H1 (cell line): Measurements from ENCODE around the gene TRIML2.

Experiments used
- CEBPB ChIP-seq: IDR thresholded peaks from 2 replicates; pipeline ENCODE4 v1.6.1; 2012; ENCODE audit warnings: low read depth, low read length
- HDAC2 ChIP-seq, 2 experiments: fragments of 300-600 bp in 1 of 2; sonication (generic) in 1 of 2; IDR thresholded peaks; 2 replicates each; pipeline ENCODE4 v1.6.1; 2011 to 2012; ENCODE audit warnings: low read depth in 2 of 2, low read length in 2 of 2, mild to moderate bottlenecking in 2 of 2, moderate library complexity in 2 of 2, borderline replicate concordance in 1 of 2, inconsistent platforms in 1 of 2
- JUN ChIP-seq: IDR thresholded peaks from 2 replicates; pipeline ENCODE4 v1.6.1; 2011; ENCODE audit warnings: low read depth, mild to moderate bottlenecking, improper control_type of control experiment, low read length
- MAX ChIP-seq: IDR thresholded peaks from 2 replicates; pipeline ENCODE4 v1.6.1; 2012; ENCODE audit warnings: inconsistent platforms
- POLR2A ChIP-seq, 2 experiments: IDR thresholded peaks; 1 replicate in 1 of 2; 2 replicates in 1 of 2; pipeline ENCODE4 v1.6.1; 2011; ENCODE audit warnings: low read depth in 2 of 2, low read length in 2 of 2, mild to moderate bottlenecking in 2 of 2; ENCODE audit errors: control extremely low read depth in 1 of 2
- RBBP5 ChIP-seq: IDR thresholded peaks from 2 replicates; pipeline ENCODE4 v1.7.1; 2012; ENCODE audit warnings: low read depth, mild to moderate bottlenecking, inconsistent platforms, low read length, moderate library complexity, borderline replicate concordance
- TEAD4 ChIP-seq: IDR thresholded peaks from 2 replicates; pipeline ENCODE4 v1.6.1; 2012; ENCODE audit warnings: low read depth, low read length, inconsistent platforms, mixed read lengths

DNA sequence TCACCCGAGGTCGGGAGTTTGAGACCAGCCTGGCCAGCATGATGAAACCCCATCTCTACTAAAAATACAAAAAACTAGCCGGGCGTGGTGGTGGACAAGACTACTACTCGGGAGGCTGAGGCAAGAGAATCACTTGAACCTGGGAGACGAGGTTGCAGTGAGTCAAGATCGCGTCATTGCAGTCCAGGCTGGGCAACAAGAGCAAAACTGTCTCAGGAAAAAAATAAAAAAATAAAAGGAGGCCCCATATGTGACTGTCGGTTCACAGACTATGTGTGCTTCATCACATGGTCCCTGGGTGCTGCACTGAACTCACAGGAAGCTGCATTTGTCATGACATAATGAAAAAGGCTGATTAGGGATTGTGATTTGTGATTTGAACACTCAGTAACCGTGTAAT lies 36.2 kb upstream of the TRIML2 start:
- TF ChIP-seq HDAC2 (IDR thresholded peaks at IDR 0.05; ENCODE audit: borderline replicate concordance in 1 of 2, low read depth in 2 of 2, low read length in 2 of 2) = no peak
- TF ChIP-seq CEBPB = no peak
- TF ChIP-seq RBBP5 = no peak
- TF ChIP-seq JUN = no peak
- no peak for TF ChIP-seq TEAD4
- no peak for TF ChIP-seq MAX
- no peak for TF ChIP-seq POLR2A (IDR thresholded peaks at IDR 0.05; ENCODE audit: control extremely low read depth in 1 of 2, low read depth in 2 of 2, low read length in 2 of 2)
